ENCODE results near the gene TSPY8.
"Not testable (repeated sequence)": the region's sequence is repeated elsewhere in the genome, so short reads cannot be mapped to it uniquely, and the experiment has no call there.

TSPY8 gene

GRCh38 chrY:9357497-9357896, at the start of gene TSPY8:
Gene TSPY8 (plus strand): TSS chrY:9357797. CDS start chrY:9357843, 46 bp downstream.
- DNase-seq = not testable (repeated sequence)

GRCh38 chrY:9320996-9321395, 36.6 kb upstream of the TSPY8 start:
- no peak for DNase-seq

GRCh38 chrY:9337164-9337563, 20.4 kb upstream of the TSPY8 start, which contains the start of gene TSPY4:
Gene TSPY4 (plus strand): TSS chrY:9337464. CDS start chrY:9337510, 46 bp downstream.
- not testable (repeated sequence) for DNase-seq

- DNase-seq = not testable (repeated sequence)
Measured at GRCh38 chrY:9396527-9396926, 38.9 kb downstream of the TSPY8 start.

GRCh38 chrY:9398121-9398520, 40.5 kb downstream of the TSPY8 start, which contains the start of gene TSPY3:
Gene TSPY3 (plus strand): TSS chrY:9398421. CDS start chrY:9398467, 46 bp downstream.
- not testable (repeated sequence) for DNase-seq
